GM12892 (cell line): ENCODE results near the gene LRRFIP1.
"Not testable (repeated sequence)": the region's sequence is repeated elsewhere in the genome, so short reads cannot be mapped to it uniquely, and the experiment has no call there.

Experiments
- POLR2A ChIP-seq: IDR thresholded peaks from 2 replicates; pipeline ENCODE4 v1.6.1; 2011; ENCODE audit warnings: low read depth, low read length, control low read depth
- POLR2AphosphoS5 ChIP-seq: IDR thresholded peaks from 2 replicates; pipeline ENCODE4 v1.6.1; 2011; ENCODE audit warnings: low read depth, low read length, control low read depth
- TAF1 ChIP-seq: IDR thresholded peaks from 2 replicates; pipeline ENCODE4 v1.6.1; 2011; ENCODE audit warnings: low read depth, mild to moderate bottlenecking, control low read depth, low read length, borderline replicate concordance

GRCh38 chr2:237765122-237765521 is 137.7 kb downstream of the LRRFIP1 start:
- TF ChIP-seq POLR2A, POLR2AphosphoS5, TAF1: not testable (repeated sequence)
